GM12878 (cell line): ENCODE data around the gene ZNF140. TPM values are rescaled to one million over a fixed set of nuclear protein-coding genes. Genes with fewer than 3 reads are reported as not detected.

Experiments used
- BHLHE40 ChIP-seq, 2 experiments: fragments of 450-650 bp in 1 of 2; IDR thresholded peaks; 2 replicates each; pipeline ENCODE4 v1.6.1; 2011 to 2017; ENCODE audit warnings: low read depth in 2 of 2, borderline replicate concordance in 1 of 2, improper control_type of control experiment in 1 of 2, low read length in 1 of 2, mild to moderate bottlenecking in 1 of 2
- CREB1 ChIP-seq: IDR thresholded peaks from 2 replicates; pipeline ENCODE4 v1.6.1; 2012; ENCODE audit warnings: low read depth, mild to moderate bottlenecking, inconsistent platforms
- EED ChIP-seq: sonication (generic); IDR thresholded peaks from 2 replicates; pipeline ENCODE4 v1.6.1; 2016; ENCODE audit warnings: antibody characterized with exemption, low read depth
- ESRRA ChIP-seq: IDR thresholded peaks from 2 replicates; pipeline ENCODE4 v1.6.1; 2012; ENCODE audit warnings: mild to moderate bottlenecking, low read length, improper control_type of control experiment
- ETV6 ChIP-seq, 2 experiments: fragments of 450-650 bp in 1 of 2; IDR thresholded peaks in 1 of 2; conservative IDR thresholded peaks in 1 of 2; 2 replicates each; pipeline ENCODE4 v1.6.1; 2014; ENCODE audit warnings: antibody characterized with exemption in 1 of 2, borderline replicate concordance in 1 of 2, low read depth in 1 of 2, mild to moderate bottlenecking in 1 of 2, moderate library complexity in 1 of 2
- HCFC1 ChIP-seq: fragments of 150-350 bp; IDR thresholded peaks from 2 replicates; pipeline ENCODE4 v1.6.1; 2014; ENCODE audit warnings: low read length
- IKZF2 ChIP-seq, 2 experiments: fragments of 450-650 bp; IDR thresholded peaks; 2 replicates each; pipeline ENCODE4 v1.6.1; 2017; ENCODE audit warnings: mild to moderate bottlenecking in 2 of 2, moderate library complexity in 2 of 2
- KLF5 ChIP-seq: fragments of 450-650 bp; IDR thresholded peaks from 2 replicates; pipeline ENCODE4 v1.6.1; 2014; ENCODE audit warnings: mild to moderate bottlenecking; ENCODE audit not compliant: partially characterized antibody
- MXI1 ChIP-seq: fragments of 150-350 bp; IDR thresholded peaks from 2 replicates; pipeline ENCODE4 v1.6.1; 2011; ENCODE audit warnings: low read depth, mild to moderate bottlenecking, inconsistent platforms, low read length, improper control_type of control experiment
- POLR2A ChIP-seq: IDR thresholded peaks from 2 replicates; pipeline ENCODE4 v1.6.1; 2011; ENCODE audit warnings: low read depth, mild to moderate bottlenecking, low read length
- RBBP5 ChIP-seq: fragments of 200-600 bp; sonication (generic); conservative IDR thresholded peaks from 2 replicates; pipeline ENCODE4 v1.6.1; 2016
- SREBF1 ChIP-seq: IDR thresholded peaks from 2 replicates; pipeline ENCODE4 v1.6.1; 2012; ENCODE audit warnings: mild to moderate bottlenecking, low read length
- SRF ChIP-seq, 2 experiments: IDR thresholded peaks; 2 replicates each; pipeline ENCODE4 v1.6.1; 2011; ENCODE audit warnings: low read depth in 2 of 2, low read length in 2 of 2, mild to moderate bottlenecking in 1 of 2, moderate library complexity in 1 of 2
- TAF1 ChIP-seq: IDR thresholded peaks from 2 replicates; pipeline ENCODE4 v1.6.1; 2011; ENCODE audit warnings: mild to moderate bottlenecking, low read depth, low read length, borderline replicate concordance
- YBX1 ChIP-seq: fragments of 450-650 bp; IDR thresholded peaks from 2 replicates; pipeline ENCODE4 v1.6.1; 2016; ENCODE audit warnings: antibody characterized with exemption
- ZNF622 ChIP-seq: fragments of 450-650 bp; IDR thresholded peaks from 2 replicates; pipeline ENCODE4 v1.6.1; 2017; ENCODE audit warnings: mild to moderate bottlenecking, inconsistent platforms
- ZZZ3 ChIP-seq: IDR thresholded peaks from 2 replicates; pipeline ENCODE4 v1.6.1; 2011; ENCODE audit warnings: low read depth; ENCODE audit not compliant: control insufficient read depth, insufficient read length
- polyA plus RNA-seq, 11 experiments: library from polyadenylated mRNA; depleted of rRNA in 4 of 11; unstranded in 6 of 11; stranded (reverse) in 5 of 11; fragments of >200 nt; fragmentation: Nextera tagmentation in 4 of 11; fragmentation: Illumina TruSeq in 1 of 11; extraction: Ambion mirVana in 4 of 11; extraction: Trizol in 1 of 11; gene quantifications; 1 replicate in 1 of 11; 2 replicates in 10 of 11; pipeline versions ENCODE4 v1.2.1 to v1.2.3, GENCODE V29; 2011 to 2016; ENCODE audit warnings: inconsistent platforms in 2 of 11, missing spikeins in 2 of 11, low read depth in 1 of 11
- total RNA-seq, 4 experiments: library from RNA; depleted of rRNA in 3 of 4; stranded (reverse); fragments of >200 nt in 3 of 4; fragmentation: Illumina TruSeq in 1 of 4; extraction: Trizol in 1 of 4; gene quantifications; 2 replicates each; pipeline versions ENCODE4 v1.2.1 to v1.2.3, GENCODE V29; 2013 to 2021
- TF ChIP-seq, protein P1 (sequence below): fragments of 450-650 bp; conservative IDR thresholded peaks from 2 replicates; pipeline ENCODE4 v1.6.1; 2017; ENCODE audit warnings: mild to moderate bottlenecking, moderate library complexity
- TF ChIP-seq, protein P2 (sequence below): fragments of 450-650 bp; IDR thresholded peaks from 2 replicates; pipeline ENCODE4 v1.6.1; 2018; ENCODE audit warnings: mild to moderate bottlenecking, low read depth, moderate library complexity; ENCODE audit not compliant: partially characterized antibody
- TF ChIP-seq, protein P3 (sequence below): fragments of 450-650 bp; IDR thresholded peaks from 2 replicates; pipeline ENCODE4 v1.6.1; 2016; ENCODE audit warnings: mild to moderate bottlenecking
- TF ChIP-seq, protein P4 (sequence below): fragments of 450-650 bp; IDR thresholded peaks from 2 replicates; pipeline ENCODE4 v1.6.1; 2016; ENCODE audit warnings: mild to moderate bottlenecking
- TF ChIP-seq, protein P5 (sequence below): IDR thresholded peaks from 2 replicates; pipeline ENCODE4 v1.6.1; 2012; ENCODE audit warnings: low read depth, low read length, improper control_type of control experiment

Gene ZNF140
- total and polyA plus RNA-seq, 10 of the 15 experiments (the other 5 are each of a cell fraction or from before 2014, with no cell fraction given), result 6.8 to 21.2 (median 14.7) TPM

DNA sequence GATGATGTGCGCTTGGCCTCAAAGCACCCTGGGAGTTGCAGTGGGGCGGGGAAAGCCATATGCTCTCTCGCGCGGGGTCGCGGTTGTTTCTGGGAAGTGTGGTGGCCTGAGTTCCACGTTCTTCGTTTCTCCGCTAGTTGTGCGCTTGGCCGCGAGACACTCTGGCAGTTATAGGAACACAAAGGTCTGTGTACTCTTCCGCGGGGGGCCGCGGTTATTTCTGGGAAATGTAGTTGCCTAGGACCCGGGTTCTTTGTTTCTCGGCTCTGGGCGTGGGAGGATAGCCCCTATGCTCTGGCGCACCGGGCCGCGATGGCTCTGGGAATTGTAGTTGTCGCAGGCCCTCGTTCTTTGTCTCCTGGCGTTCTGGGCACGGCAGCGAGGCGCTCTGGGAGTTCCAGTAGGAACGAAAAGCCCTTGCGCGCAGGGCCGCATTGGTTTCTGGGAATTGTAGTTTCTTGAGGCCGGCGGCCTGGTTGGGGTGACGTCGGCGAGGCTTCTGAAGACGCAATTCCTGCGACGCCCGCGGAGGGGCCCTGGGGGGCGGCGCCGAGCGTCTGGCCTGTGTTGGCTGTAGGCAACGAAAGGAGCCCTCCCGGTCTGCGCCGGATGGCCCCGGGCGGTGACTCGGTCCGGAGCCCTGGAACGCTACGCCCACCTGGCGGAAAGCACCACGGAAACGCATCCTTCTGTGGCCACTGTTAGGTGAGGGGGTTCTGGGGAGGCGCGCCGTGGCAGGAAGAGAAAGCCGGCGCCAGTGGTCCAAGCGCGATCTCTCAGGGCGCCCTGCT, at the start of gene ZNF140 (continued):
- TF ChIP-seq, protein P1, sequence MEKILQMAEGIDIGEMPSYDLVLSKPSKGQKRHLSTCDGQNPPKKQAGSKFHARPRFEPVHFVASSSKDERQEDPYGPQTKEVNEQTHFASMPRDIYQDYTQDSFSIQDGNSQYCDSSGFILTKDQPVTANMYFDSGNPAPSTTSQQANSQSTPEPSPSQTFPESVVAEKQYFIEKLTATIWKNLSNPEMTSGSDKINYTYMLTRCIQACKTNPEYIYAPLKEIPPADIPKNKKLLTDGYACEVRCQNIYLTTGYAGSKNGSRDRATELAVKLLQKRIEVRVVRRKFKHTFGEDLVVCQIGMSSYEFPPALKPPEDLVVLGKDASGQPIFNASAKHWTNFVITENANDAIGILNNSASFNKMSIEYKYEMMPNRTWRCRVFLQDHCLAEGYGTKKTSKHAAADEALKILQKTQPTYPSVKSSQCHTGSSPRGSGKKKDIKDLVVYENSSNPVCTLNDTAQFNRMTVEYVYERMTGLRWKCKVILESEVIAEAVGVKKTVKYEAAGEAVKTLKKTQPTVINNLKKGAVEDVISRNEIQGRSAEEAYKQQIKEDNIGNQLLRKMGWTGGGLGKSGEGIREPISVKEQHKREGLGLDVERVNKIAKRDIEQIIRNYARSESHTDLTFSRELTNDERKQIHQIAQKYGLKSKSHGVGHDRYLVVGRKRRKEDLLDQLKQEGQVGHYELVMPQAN, result peak; percentile 63; the same call in 1 of the 2 replicates
- TF ChIP-seq ETV6 (conservative IDR thresholded peaks at IDR 0.05 in 1 of 2, IDR thresholded peaks at IDR 0.05 in 1 of 2; ENCODE audit: borderline replicate concordance in 1 of 2, low read depth in 1 of 2) (0 out of 4 replicates have a peak, but pooled peaks of 1 of the 2 experiments have one; percentile 32), POLR2A (peak; percentile 88), SRF (IDR thresholded peaks at IDR 0.05; ENCODE audit: low read depth in 2 of 2, low read length in 2 of 2) (0 out of 4 replicates have a peak, but pooled peaks of 1 of the 2 experiments have one; percentile 63), MXI1 (0 out of 2 replicates have a peak, but pooled peaks have one; percentile 2), ZNF622 (no peak), ESRRA (peak; percentile 42; the same call in 1 of the 2 replicates), YBX1 (no peak), SREBF1 (0 out of 2 replicates have a peak, but pooled peaks have one; percentile 14), TAF1 (0 out of 2 replicates have a peak, but pooled peaks have one; percentile 59), ZZZ3 (no peak), BHLHE40 (IDR thresholded peaks at IDR 0.05; ENCODE audit: borderline replicate concordance in 1 of 2, low read depth in 2 of 2, low read length in 1 of 2) (peak in 1 of 2 experiments; percentile 19; a peak in 1 of 4 replicates), RBBP5 (no peak), CREB1 (peak; percentile 97), KLF5 (peak; percentile 36), HCFC1 (peak; percentile 83), EED (peak; percentile 41), IKZF2 (IDR thresholded peaks at IDR 0.05) (peak in 1 of 2 experiments; percentile 26; a peak in 1 of 4 replicates)
- TF ChIP-seq, protein P2, sequence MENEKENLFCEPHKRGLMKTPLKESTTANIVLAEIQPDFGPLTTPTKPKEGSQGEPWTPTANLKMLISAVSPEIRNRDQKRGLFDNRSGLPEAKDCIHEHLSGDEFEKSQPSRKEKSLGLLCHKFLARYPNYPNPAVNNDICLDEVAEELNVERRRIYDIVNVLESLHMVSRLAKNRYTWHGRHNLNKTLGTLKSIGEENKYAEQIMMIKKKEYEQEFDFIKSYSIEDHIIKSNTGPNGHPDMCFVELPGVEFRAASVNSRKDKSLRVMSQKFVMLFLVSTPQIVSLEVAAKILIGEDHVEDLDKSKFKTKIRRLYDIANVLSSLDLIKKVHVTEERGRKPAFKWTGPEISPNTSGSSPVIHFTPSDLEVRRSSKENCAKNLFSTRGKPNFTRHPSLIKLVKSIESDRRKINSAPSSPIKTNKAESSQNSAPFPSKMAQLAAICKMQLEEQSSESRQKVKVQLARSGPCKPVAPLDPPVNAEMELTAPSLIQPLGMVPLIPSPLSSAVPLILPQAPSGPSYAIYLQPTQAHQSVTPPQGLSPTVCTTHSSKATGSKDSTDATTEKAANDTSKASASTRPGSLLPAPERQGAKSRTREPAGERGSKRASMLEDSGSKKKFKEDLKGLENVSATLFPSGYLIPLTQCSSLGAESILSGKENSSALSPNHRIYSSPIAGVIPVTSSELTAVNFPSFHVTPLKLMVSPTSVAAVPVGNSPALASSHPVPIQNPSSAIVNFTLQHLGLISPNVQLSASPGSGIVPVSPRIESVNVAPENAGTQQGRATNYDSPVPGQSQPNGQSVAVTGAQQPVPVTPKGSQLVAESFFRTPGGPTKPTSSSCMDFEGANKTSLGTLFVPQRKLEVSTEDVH, result peak; percentile 16
- TF ChIP-seq, protein P3, sequence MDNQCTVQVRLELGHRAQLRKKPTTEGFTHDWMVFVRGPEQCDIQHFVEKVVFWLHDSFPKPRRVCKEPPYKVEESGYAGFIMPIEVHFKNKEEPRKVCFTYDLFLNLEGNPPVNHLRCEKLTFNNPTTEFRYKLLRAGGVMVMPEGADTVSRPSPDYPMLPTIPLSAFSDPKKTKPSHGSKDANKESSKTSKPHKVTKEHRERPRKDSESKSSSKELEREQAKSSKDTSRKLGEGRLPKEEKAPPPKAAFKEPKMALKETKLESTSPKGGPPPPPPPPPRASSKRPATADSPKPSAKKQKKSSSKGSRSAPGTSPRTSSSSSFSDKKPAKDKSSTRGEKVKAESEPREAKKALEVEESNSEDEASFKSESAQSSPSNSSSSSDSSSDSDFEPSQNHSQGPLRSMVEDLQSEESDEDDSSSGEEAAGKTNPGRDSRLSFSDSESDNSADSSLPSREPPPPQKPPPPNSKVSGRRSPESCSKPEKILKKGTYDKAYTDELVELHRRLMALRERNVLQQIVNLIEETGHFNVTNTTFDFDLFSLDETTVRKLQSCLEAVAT, result peak; percentile 12; the same call in 1 of the 2 replicates
- TF ChIP-seq, protein P4, sequence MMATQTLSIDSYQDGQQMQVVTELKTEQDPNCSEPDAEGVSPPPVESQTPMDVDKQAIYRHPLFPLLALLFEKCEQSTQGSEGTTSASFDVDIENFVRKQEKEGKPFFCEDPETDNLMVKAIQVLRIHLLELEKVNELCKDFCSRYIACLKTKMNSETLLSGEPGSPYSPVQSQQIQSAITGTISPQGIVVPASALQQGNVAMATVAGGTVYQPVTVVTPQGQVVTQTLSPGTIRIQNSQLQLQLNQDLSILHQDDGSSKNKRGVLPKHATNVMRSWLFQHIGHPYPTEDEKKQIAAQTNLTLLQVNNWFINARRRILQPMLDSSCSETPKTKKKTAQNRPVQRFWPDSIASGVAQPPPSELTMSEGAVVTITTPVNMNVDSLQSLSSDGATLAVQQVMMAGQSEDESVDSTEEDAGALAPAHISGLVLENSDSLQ, result peak; percentile 27; the same call in 1 of the 2 replicates
- TF ChIP-seq, protein P5, sequence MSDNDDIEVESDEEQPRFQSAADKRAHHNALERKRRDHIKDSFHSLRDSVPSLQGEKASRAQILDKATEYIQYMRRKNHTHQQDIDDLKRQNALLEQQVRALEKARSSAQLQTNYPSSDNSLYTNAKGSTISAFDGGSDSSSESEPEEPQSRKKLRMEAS, result 0 out of 2 replicates have a peak, but pooled peaks have one; percentile 5
